ENCODE data around the gene SLC48A1.

GRCh38 chr12:47735649-47736048 lies 37.4 kb upstream of the SLC48A1 start:
- no peak for TF ChIP-seq SP1 (IDR thresholded peaks at IDR 0.05)
- TF ChIP-seq MAX (IDR thresholded peaks at IDR 0.05) = no peak
- no peak for TF ChIP-seq ZBTB33 (IDR thresholded peaks at IDR 0.05)
- no peak for TF ChIP-seq CTCF (IDR thresholded peaks at IDR 0.05; ENCODE audit: low read depth, low read length, missing input control)
- TF ChIP-seq ATF3 (IDR thresholded peaks at IDR 0.05) = no peak
- TF ChIP-seq GABPA (IDR thresholded peaks at IDR 0.05 in 1 of 2, conservative IDR thresholded peaks at IDR 0.05 in 1 of 2) = no peak
- TF ChIP-seq YY1 (IDR thresholded peaks at IDR 0.05) = no peak
- TF ChIP-seq REST (IDR thresholded peaks at IDR 0.05) = no peak

Data from liver (tissue), 3 donors.